SK-N-SH treated with all-trans-retinoic acid at 6 μM for 48 hours (cell line): ENCODE measurements around the gene TBC1D9.

Experiments
- ATAC-seq: fragments of 200-7000 bp; cut with Tn5 transposase; 3 replicates; pipeline ENCODE4 v1.9.1; 2020; ENCODE audit warnings: mild to moderate bottlenecking, moderate library complexity
- ARNTL ChIP-seq: fragments of 450-650 bp; formaldehyde crosslinking; IDR thresholded peaks from 2 replicates; pipeline ENCODE4 v1.5.0; 2020; ENCODE audit warnings: low read depth, mild to moderate bottlenecking, moderate library complexity, borderline replicate concordance
- BACH2 ChIP-seq: fragments of 250-450 bp; sonication (Bioruptor Pico); IDR thresholded peaks from 2 replicates; pipeline ENCODE4 v1.9.0; 2021; ENCODE audit warnings: mild to moderate bottlenecking, borderline replicate concordance
- CSDC2 ChIP-seq: fragments of 250-450 bp; sonication (Bioruptor Pico); IDR thresholded peaks from 2 replicates; pipeline ENCODE4 v1.5.0; 2020; ENCODE audit warnings: mild to moderate bottlenecking, moderate library complexity
- ESRRG ChIP-seq: fragments of 250-450 bp; sonication (Bioruptor Pico); IDR thresholded peaks from 2 replicates; pipeline ENCODE4 v1.6.1; 2021; ENCODE audit warnings: mild to moderate bottlenecking
- GLIS3 ChIP-seq: fragments of 250-450 bp; sonication (Bioruptor Pico); IDR thresholded peaks from 2 replicates; pipeline ENCODE4 v1.5.0; 2020; ENCODE audit warnings: mild to moderate bottlenecking, moderate library complexity
- ISL1 ChIP-seq: fragments of 250-450 bp; sonication (Bioruptor Pico); IDR thresholded peaks from 2 replicates; pipeline ENCODE4 v2.1.2; 2022; ENCODE audit warnings: mild to moderate bottlenecking, moderate library complexity
- OSR1 ChIP-seq: fragments of 250-450 bp; sonication (Bioruptor Pico); IDR thresholded peaks from 2 replicates; pipeline ENCODE4 v1.8.0; 2022; ENCODE audit warnings: moderate library complexity, mild to moderate bottlenecking, inconsistent platforms
- PATZ1 ChIP-seq: fragments of 250-450 bp; sonication (Bioruptor Pico); IDR thresholded peaks from 2 replicates; pipeline ENCODE4 v1.8.0; 2020; ENCODE audit warnings: mild to moderate bottlenecking, moderate library complexity, borderline replicate concordance
- RARB ChIP-seq: fragments of 250-450 bp; sonication (Bioruptor Pico); IDR thresholded peaks from 2 replicates; pipeline ENCODE4 v1.8.0; 2021; ENCODE audit warnings: mild to moderate bottlenecking, moderate library complexity
- SNAI2 ChIP-seq: fragments of 250-450 bp; sonication (Bioruptor Pico); IDR thresholded peaks from 2 replicates; pipeline ENCODE4 v1.5.0; 2020; ENCODE audit warnings: mild to moderate bottlenecking, moderate library complexity
- TCF4 ChIP-seq: fragments of 250-450 bp; sonication (Bioruptor Pico); IDR thresholded peaks from 2 replicates; pipeline ENCODE4 v1.8.0; 2021; ENCODE audit warnings: mild to moderate bottlenecking, moderate library complexity, borderline replicate concordance
- TOX ChIP-seq: fragments of 250-450 bp; sonication (Bioruptor Pico); IDR thresholded peaks from 2 replicates; pipeline ENCODE4 v1.8.0; 2021; ENCODE audit warnings: mild to moderate bottlenecking, moderate library complexity, borderline replicate concordance
- ZC3H10 ChIP-seq: fragments of 250-450 bp; sonication (Bioruptor Pico); IDR thresholded peaks from 2 replicates; pipeline ENCODE4 v1.5.1; 2021; ENCODE audit warnings: mild to moderate bottlenecking, moderate library complexity
- ZFP3 ChIP-seq: fragments of 250-450 bp; sonication (Bioruptor Pico); IDR thresholded peaks from 2 replicates; pipeline ENCODE4 v1.5.0; 2020; ENCODE audit warnings: mild to moderate bottlenecking, moderate library complexity
- ZFP30 ChIP-seq: fragments of 450-650 bp; formaldehyde crosslinking; IDR thresholded peaks from 2 replicates; pipeline ENCODE4 v1.5.0; 2022; ENCODE audit warnings: mild to moderate bottlenecking, moderate library complexity
- ZNF565 ChIP-seq: fragments of 450-650 bp; formaldehyde crosslinking; conservative IDR thresholded peaks from 2 replicates; pipeline ENCODE4 v1.5.0; 2020; ENCODE audit warnings: low read depth, mild to moderate bottlenecking, moderate library complexity
- ZNF70 ChIP-seq: fragments of 450-650 bp; formaldehyde crosslinking; IDR thresholded peaks from 2 replicates; pipeline ENCODE4 v1.5.0; 2020; ENCODE audit warnings: mild to moderate bottlenecking, moderate library complexity
- ZNF8 ChIP-seq: fragments of 450-650 bp; formaldehyde crosslinking; IDR thresholded peaks from 2 replicates; pipeline ENCODE4 v1.5.0; 2020; ENCODE audit warnings: mild to moderate bottlenecking, moderate library complexity
- TF ChIP-seq, protein P1 (sequence below): fragments of 250-450 bp; sonication (Bioruptor Pico); IDR thresholded peaks from 2 replicates; pipeline ENCODE4 v1.5.1; 2020; ENCODE audit warnings: low read depth, mild to moderate bottlenecking, moderate library complexity
- TF ChIP-seq, protein P2 (sequence below): fragments of 250-450 bp; sonication (Bioruptor Pico); IDR thresholded peaks from 2 replicates; pipeline ENCODE4 v1.5.0; 2020; ENCODE audit warnings: mild to moderate bottlenecking, moderate library complexity
- TF ChIP-seq, protein P3 (sequence below): fragments of 250-450 bp; sonication (Bioruptor Pico); IDR thresholded peaks from 2 replicates; pipeline ENCODE4 v1.5.1; 2021; ENCODE audit warnings: mild to moderate bottlenecking, moderate library complexity

The TBC1D9 gene

GRCh38 chr4:140604544-140604943 is 151.6 kb downstream of the TBC1D9 start:
- no peak for ATAC-seq
- TF ChIP-seq ZFP3 (no peak), OSR1 (CRISPR knock-in tag) (no peak), ZNF70 (CRISPR knock-in tag) (no peak), SNAI2 (no peak), TOX (no peak)

DNA sequence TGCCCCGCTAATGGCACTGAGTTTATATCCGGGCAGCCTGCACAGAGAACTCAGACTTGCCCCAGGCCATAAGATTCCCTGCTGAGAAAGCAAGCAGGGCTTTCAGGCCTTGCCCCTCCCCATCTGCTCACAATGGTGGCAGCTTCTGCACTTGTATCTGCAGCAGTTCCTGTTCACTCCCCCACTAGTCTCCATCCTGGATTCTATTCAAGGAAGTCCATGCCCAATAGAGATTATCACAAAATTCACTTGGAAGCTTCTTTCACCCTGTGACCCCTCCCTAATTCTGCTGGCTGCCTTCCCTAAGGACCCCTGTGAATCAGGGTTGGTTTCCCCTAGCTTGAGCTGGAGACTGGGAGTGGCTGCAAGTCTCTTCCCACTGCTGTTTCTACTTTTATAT is 152.9 kb downstream of the TBC1D9 start:
- ATAC-seq: no peak

GRCh38 chr4:140602714-140603113 is 153.5 kb downstream of the TBC1D9 start:
- no peak for ATAC-seq
- TF ChIP-seq ZNF565 (CRISPR knock-in tag): no peak
- no peak for TF ChIP-seq PATZ1 (CRISPR knock-in tag)
- no peak for TF ChIP-seq SNAI2
- TF ChIP-seq ZNF8 (CRISPR knock-in tag): no peak
- no peak for TF ChIP-seq RARB
- TF ChIP-seq TCF4 (CRISPR knock-in tag): no peak
- TF ChIP-seq, protein P1, sequence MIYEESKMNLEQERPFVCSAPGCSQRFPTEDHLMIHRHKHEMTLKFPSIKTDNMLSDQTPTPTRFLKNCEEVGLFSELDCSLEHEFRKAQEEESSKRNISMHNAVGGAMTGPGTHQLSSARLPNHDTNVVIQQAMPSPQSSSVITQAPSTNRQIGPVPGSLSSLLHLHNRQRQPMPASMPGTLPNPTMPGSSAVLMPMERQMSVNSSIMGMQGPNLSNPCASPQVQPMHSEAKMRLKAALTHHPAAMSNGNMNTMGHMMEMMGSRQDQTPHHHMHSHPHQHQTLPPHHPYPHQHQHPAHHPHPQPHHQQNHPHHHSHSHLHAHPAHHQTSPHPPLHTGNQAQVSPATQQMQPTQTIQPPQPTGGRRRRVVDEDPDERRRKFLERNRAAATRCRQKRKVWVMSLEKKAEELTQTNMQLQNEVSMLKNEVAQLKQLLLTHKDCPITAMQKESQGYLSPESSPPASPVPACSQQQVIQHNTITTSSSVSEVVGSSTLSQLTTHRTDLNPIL (CRISPR knock-in tag): no peak
- no peak for TF ChIP-seq OSR1 (CRISPR knock-in tag)
- no peak for TF ChIP-seq ZFP3
- TF ChIP-seq CSDC2 (CRISPR knock-in tag): no peak
- TF ChIP-seq BACH2 (CRISPR knock-in tag): no peak

More for the DNA sequence above, 152.9 kb downstream of the TBC1D9 start:
- TF ChIP-seq ZC3H10 (CRISPR knock-in tag) (no peak), ARNTL (no peak), ZFP30 (CRISPR knock-in tag) (no peak), PATZ1 (CRISPR knock-in tag) (no peak), OSR1 (CRISPR knock-in tag) (no peak), ZNF565 (CRISPR knock-in tag) (no peak), ISL1 (CRISPR knock-in tag) (no peak), GLIS3 (CRISPR knock-in tag) (no peak), ZNF8 (CRISPR knock-in tag) (no peak), TCF4 (CRISPR knock-in tag) (no peak), ESRRG (no peak), CSDC2 (CRISPR knock-in tag) (no peak), ZFP3 (no peak), TOX (no peak)
- TF ChIP-seq, protein P2, sequence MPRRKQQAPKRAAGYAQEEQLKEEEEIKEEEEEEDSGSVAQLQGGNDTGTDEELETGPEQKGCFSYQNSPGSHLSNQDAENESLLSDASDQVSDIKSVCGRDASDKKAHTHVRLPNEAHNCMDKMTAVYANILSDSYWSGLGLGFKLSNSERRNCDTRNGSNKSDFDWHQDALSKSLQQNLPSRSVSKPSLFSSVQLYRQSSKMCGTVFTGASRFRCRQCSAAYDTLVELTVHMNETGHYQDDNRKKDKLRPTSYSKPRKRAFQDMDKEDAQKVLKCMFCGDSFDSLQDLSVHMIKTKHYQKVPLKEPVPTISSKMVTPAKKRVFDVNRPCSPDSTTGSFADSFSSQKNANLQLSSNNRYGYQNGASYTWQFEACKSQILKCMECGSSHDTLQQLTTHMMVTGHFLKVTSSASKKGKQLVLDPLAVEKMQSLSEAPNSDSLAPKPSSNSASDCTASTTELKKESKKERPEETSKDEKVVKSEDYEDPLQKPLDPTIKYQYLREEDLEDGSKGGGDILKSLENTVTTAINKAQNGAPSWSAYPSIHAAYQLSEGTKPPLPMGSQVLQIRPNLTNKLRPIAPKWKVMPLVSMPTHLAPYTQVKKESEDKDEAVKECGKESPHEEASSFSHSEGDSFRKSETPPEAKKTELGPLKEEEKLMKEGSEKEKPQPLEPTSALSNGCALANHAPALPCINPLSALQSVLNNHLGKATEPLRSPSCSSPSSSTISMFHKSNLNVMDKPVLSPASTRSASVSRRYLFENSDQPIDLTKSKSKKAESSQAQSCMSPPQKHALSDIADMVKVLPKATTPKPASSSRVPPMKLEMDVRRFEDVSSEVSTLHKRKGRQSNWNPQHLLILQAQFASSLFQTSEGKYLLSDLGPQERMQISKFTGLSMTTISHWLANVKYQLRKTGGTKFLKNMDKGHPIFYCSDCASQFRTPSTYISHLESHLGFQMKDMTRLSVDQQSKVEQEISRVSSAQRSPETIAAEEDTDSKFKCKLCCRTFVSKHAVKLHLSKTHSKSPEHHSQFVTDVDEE (CRISPR knock-in tag): no peak
- TF ChIP-seq, protein P1 (CRISPR knock-in tag): no peak

DNA sequence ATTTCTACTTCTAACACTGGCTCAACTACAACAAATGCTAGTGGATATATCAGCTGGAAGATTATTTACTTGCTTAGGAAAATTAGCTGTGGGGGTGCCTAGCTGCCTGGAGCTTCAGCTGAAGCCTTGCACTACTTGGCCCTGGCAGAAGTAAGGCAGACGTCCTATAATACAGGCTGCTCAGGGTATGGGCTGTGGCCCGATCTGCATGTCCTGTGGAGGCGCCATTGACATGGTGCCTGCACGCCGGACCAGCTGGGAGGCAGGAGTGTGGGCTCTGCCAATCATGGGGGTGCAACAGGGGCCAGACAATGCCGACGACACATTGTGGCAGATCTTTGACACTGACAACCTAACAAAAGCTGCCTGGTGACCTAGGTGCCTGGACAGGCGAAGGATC is 155.8 kb downstream of the TBC1D9 start:
- no peak for ATAC-seq
- TF ChIP-seq ZNF8 (CRISPR knock-in tag) (no peak), TCF4 (CRISPR knock-in tag) (no peak), ESRRG (no peak), RARB (no peak), SNAI2 (no peak), ARNTL (no peak), ZFP30 (CRISPR knock-in tag) (no peak), ZNF70 (CRISPR knock-in tag) (no peak), ZNF565 (CRISPR knock-in tag) (no peak), OSR1 (CRISPR knock-in tag) (no peak), BACH2 (CRISPR knock-in tag) (no peak)
- TF ChIP-seq, protein P3, sequence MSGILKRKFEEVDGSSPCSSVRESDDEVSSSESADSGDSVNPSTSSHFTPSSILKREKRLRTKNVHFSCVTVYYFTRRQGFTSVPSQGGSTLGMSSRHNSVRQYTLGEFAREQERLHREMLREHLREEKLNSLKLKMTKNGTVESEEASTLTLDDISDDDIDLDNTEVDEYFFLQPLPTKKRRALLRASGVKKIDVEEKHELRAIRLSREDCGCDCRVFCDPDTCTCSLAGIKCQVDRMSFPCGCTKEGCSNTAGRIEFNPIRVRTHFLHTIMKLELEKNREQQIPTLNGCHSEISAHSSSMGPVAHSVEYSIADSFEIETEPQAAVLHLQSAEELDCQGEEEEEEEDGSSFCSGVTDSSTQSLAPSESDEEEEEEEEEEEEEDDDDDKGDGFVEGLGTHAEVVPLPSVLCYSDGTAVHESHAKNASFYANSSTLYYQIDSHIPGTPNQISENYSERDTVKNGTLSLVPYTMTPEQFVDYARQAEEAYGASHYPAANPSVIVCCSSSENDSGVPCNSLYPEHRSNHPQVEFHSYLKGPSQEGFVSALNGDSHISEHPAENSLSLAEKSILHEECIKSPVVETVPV (CRISPR knock-in tag): no peak
- TF ChIP-seq, protein P1 (CRISPR knock-in tag): no peak
